Right lobe of liver (tissue), 6 donors: ENCODE measurements around the gene MYL9. TPM values are rescaled to one million over a fixed set of nuclear protein-coding genes. Genes with fewer than 3 reads are reported as not detected.

Experiments used
- ATAC-seq, 4 donors: fragments of 200-7000 bp; cut with Tn5 transposase; one replicate each; pipeline ENCODE4 v1.9.1; 2020; ENCODE audit warnings: mild to moderate bottlenecking in 4 of 4, moderate library complexity in 4 of 4
- DNase-seq, 3 donors: peaks; one replicate each; pipeline ENCODE4 v3.0.0-alpha.2; 2020
- H3K27ac ChIP-seq, 3 donors: fragments of 200-600 bp; one replicate each; pipeline ENCODE4 v1.8.0; 2022
- H3K27me3 ChIP-seq, 2 donors: fragments of 200-600 bp; one replicate each; pipeline ENCODE4 v1.8.0; 2022
- H3K36me3 ChIP-seq, 4 donors: fragments of 200-600 bp; sonication (generic) in 1 of 4; one replicate each; pipeline versions ENCODE4 v1.5.1 to v1.8.0; 2017 to 2022; ENCODE audit warnings: control low read depth in 1 of 4
- H3K4me1 ChIP-seq, 4 donors: fragments of 200-600 bp; sonication (generic) in 1 of 4; one replicate each; pipeline versions ENCODE4 v1.5.1 to v1.8.0; 2017 to 2022; ENCODE audit warnings: control low read depth in 1 of 4
- H3K4me3 ChIP-seq, 3 donors: fragments of 200-600 bp; one replicate each; pipeline ENCODE4 v1.8.0; 2022
- H3K9me3 ChIP-seq, 4 donors: fragments of 200-600 bp; sonication (generic) in 1 of 4; one replicate each; pipeline versions ENCODE4 v1.5.1 to v1.8.0; 2017 to 2022; ENCODE audit warnings: control low read depth in 1 of 4
- CTCF ChIP-seq, 4 donors: fragments of 200-600 bp in 3 of 4; fragments of 450-650 bp in 1 of 4; IDR thresholded peaks; one replicate each; pipeline versions ENCODE4 v1.5.1 to v1.8.0; 2016 to 2022; ENCODE audit warnings: antibody characterized with exemption in 4 of 4, mild to moderate bottlenecking in 2 of 4
- POLR2A ChIP-seq: fragments of 450-650 bp; IDR thresholded peaks from one replicate; pipeline ENCODE4 v1.6.1; 2017; ENCODE audit warnings: antibody characterized with exemption, mild to moderate bottlenecking
- WGBS: methylation state at CpG from one replicate; pipeline ENCODE4 v1.1.6; 2018; ENCODE audit warnings: low coverage, low lambda C conversion rate; ENCODE audit not compliant: insufficient coverage; ENCODE audit errors: missing lambda C conversion rate; 5-methylcytosine and 5-hydroxymethylcytosine counted together
- intact Hi-C, 2 donors: fragments of 100-400 bp; cut with DNase I; formaldehyde crosslinking; loops; one replicate each; pipeline versions ENCODE4 v1.11.2 to v1.14.1; 2022
- total RNA-seq, 6 experiments: library from RNA; depleted of rRNA in 2 of 6; stranded (reverse); fragments of >200 nt in 2 of 6; fragmentation: NEBNext Ultra II Directional in 3 of 6; extraction: Animal tissue kit (Norgen Biotek cat#: 25700) in 3 of 6; gene quantifications; one replicate each; pipeline versions ENCODE4 v1.1.0 to v1.2.4, GENCODE V29; 2016 to 2023
- donor health status: DM: no; HTN: yes; CAD: no.
- donor health status: DM: no; HTN: no; CAD: no.
- donor health status: DM: no; HTN: no; CAD: no.
- donor health status: DM: no; HTN: yes; CAD: no.
- donor health status: DM: no; HTN: yes; CAD: no.

Gene MYL9
- total RNA-seq, 6 experiments from 2014 or later: 7.7 to 44.2 (median 18.1) TPM

- Histone ChIP-seq H3K4me3 (no peak overlapping the region), H3K4me1 (peaks cover 0 to 38% (median 3%) of the 10 kb centered on the region in 4 donors), H3K27ac (peak overlapping the region in 1 of 3 donors; percentile 39), H3K27me3 (no peaks in the 10 kb centered on the region), H3K36me3 (peaks cover 0 to 30% (median 11%) of the 10 kb centered on the region in 4 donors), H3K9me3 (no peaks in the 10 kb centered on the region)
- intact Hi-C loops: no loop called here
- ATAC-seq (peak; percentile 62 to 85 (median 74)), DNase-seq (peak; percentile 58 to 84 (median 79))
- TF ChIP-seq POLR2A (no peak), CTCF (IDR thresholded peaks at IDR 0.05) (no peak)
- WGBS: 84% methylated on average over 21 of the region's 33 CpGs
Observed at GRCh38 chr20:36496707-36497669, 44.3 kb upstream of the MYL9 start.

- intact Hi-C loops: no loop called here
- peaks cover 0 to 33% (median 12%) of the 10 kb centered on the region in 4 donors for H3K36me3 ChIP-seq
- H3K9me3 ChIP-seq: no peaks in the 10 kb centered on the region
- TF ChIP-seq CTCF (IDR thresholded peaks at IDR 0.05) (no peak), POLR2A (no peak)
- DNase-seq (peak in 1 of 3 donors; percentile 52), ATAC-seq (peak in 2 of 4 donors; percentile 20 to 28)
- peaks cover 0 to 36% (median 3%) of the 10 kb centered on the region in 4 donors for H3K4me1 ChIP-seq
- peak overlapping the region in 1 of 3 donors; percentile 39 for H3K27ac ChIP-seq
- H3K4me3 ChIP-seq: no peak overlapping the region
- 40% methylated on average over 1 of the region's 4 CpGs for WGBS
- no peaks in the 10 kb centered on the region for H3K27me3 ChIP-seq
Observed at GRCh38 chr20:36497856-36498255, 43.5 kb upstream of the MYL9 start.

GRCh38 chr20:36498386-36499179 lies 42.7 kb upstream of the MYL9 start:
- no peak overlapping the region for H3K4me3 ChIP-seq
- H3K9me3 ChIP-seq: no peaks in the 10 kb centered on the region
- peaks cover 0 to 34% (median 12%) of the 10 kb centered on the region in 4 donors for H3K36me3 ChIP-seq
- intact Hi-C loops: no loop called here
- peak overlapping the region in 1 of 3 donors; percentile 39 for H3K27ac ChIP-seq
- TF ChIP-seq CTCF (IDR thresholded peaks at IDR 0.05): no peak
- no peak for TF ChIP-seq POLR2A
- no peaks in the 10 kb centered on the region for H3K27me3 ChIP-seq
- DNase-seq (peak in 2 of 3 donors; percentile 54 to 67), ATAC-seq (peak; percentile 15 to 62 (median 29))
- H3K4me1 ChIP-seq: peaks cover 0 to 33% (median 3%) of the 10 kb centered on the region in 4 donors
- WGBS: 70% methylated on average over 7 of the region's 14 CpGs

GRCh38 chr20:36499211-36499610 lies 42.1 kb upstream of the MYL9 start:
- H3K36me3 ChIP-seq: peaks cover 0 to 40% (median 13%) of the 10 kb centered on the region in 4 donors
- peaks cover 0 to 26% (median 3%) of the 10 kb centered on the region in 4 donors for H3K4me1 ChIP-seq
- no peaks in the 10 kb centered on the region for H3K9me3 ChIP-seq
- DNase-seq (no peak), ATAC-seq (no peak)
- intact Hi-C loops: no loop called here
- 91% methylated on average over 10 of the region's 26 CpGs for WGBS
- H3K4me3 ChIP-seq: no peak overlapping the region
- no peak overlapping the region for H3K27ac ChIP-seq
- no peak for TF ChIP-seq POLR2A
- TF ChIP-seq CTCF (IDR thresholded peaks at IDR 0.05): no peak
- H3K27me3 ChIP-seq: no peaks in the 10 kb centered on the region
